Testis (tissue), 3 donors: ENCODE data around the gene U2AF2. TPM values are rescaled to one million over a fixed set of nuclear protein-coding genes. Genes with fewer than 3 reads are reported as not detected.
A peak's percentile ranks its signal among the peaks of the same experiment; 100 is the strongest.

ENCODE experiments used
- DNase-seq: peaks from one replicate; pipeline ENCODE4 v3.0.0-alpha.2; 2019
- H3K27ac ChIP-seq, 2 donors: fragments of 200-600 bp; sonication (generic); one replicate each; pipeline ENCODE4 v1.5.1; 2019
- H3K27me3 ChIP-seq: fragments of 200-600 bp; sonication (generic); one replicate; pipeline ENCODE4 v1.5.1; 2019
- H3K36me3 ChIP-seq: fragments of 200-600 bp; sonication (generic); one replicate; pipeline ENCODE4 v1.5.1; 2017; ENCODE audit warnings: low read depth; ENCODE audit errors: missing control alignments
- H3K4me1 ChIP-seq: fragments of 200-600 bp; sonication (generic); one replicate; pipeline ENCODE4 v1.5.1; 2019
- H3K4me3 ChIP-seq, 2 donors: fragments of 200-600 bp; sonication (generic); one replicate each; pipeline ENCODE4 v1.5.1; 2017 to 2019
- H3K9me3 ChIP-seq: fragments of 200-600 bp; sonication (generic); one replicate; pipeline ENCODE4 v1.5.1; 2017
- CTCF ChIP-seq, 3 experiments: fragments of 450-650 bp in 2 of 3; fragments of 200-600 bp in 1 of 3; sonication (generic) in 1 of 3; IDR thresholded peaks; one replicate each; pipeline ENCODE4 v1.5.1; 2016 to 2019; ENCODE audit warnings: antibody characterized with exemption in 3 of 3, mild to moderate bottlenecking in 2 of 3, moderate library complexity in 1 of 3
- POLR2A ChIP-seq: fragments of 450-650 bp; IDR thresholded peaks from one replicate; pipeline ENCODE4 v1.6.1; 2017; ENCODE audit warnings: antibody characterized with exemption, mild to moderate bottlenecking, moderate library complexity
- WGBS, 2 donors: methylation state at CpG; one replicate each; pipeline ENCODE4 v1.1.5; 2018; 5-methylcytosine and 5-hydroxymethylcytosine counted together
- intact Hi-C: fragments of 100-400 bp; cut with DNase I; formaldehyde crosslinking; loops from one replicate; pipeline ENCODE4 v1.15.1; 2023; ENCODE audit warnings: low total_unique reads
- polyA plus RNA-seq: library from polyadenylated mRNA; stranded (reverse); fragments of 350-450 nt; fragmentation: Illumina TruSeq; extraction: RNeasy Lipid Tissue Mini Kit (QIAGEN cat#74804); gene quantifications from one replicate; pipeline ENCODE4 v1.2.3, GENCODE V29; 2014; ENCODE audit warnings: low read depth, low replicate concordance; ENCODE audit not compliant: insufficient read depth
- total RNA-seq, 2 donors: library from RNA; depleted of rRNA; stranded (reverse); fragments of >200 nt; gene quantifications; one replicate each; pipeline ENCODE4 v1.2.3, GENCODE V29; 2016

Gene U2AF2
- total and polyA plus RNA-seq, 3 donors from 2014 or later = 163 to 281 (median 264) TPM

GRCh38 chr19:55673465-55673864, 18.6 kb downstream of the U2AF2 start:
- no peak overlapping the region for H3K4me3 ChIP-seq
- H3K4me1 ChIP-seq = peaks cover 55% of the 10 kb centered on the region
- 39 to 62% methylated on average over 9 of the region's 9 CpGs for WGBS, 2 donors
- no peaks in the 10 kb centered on the region for H3K9me3 ChIP-seq
- H3K27ac ChIP-seq = peak overlapping the region; percentile 80 to 93
- no peaks in the 10 kb centered on the region for H3K36me3 ChIP-seq
- intact Hi-C loops = no loop called here
- no peaks in the 10 kb centered on the region for H3K27me3 ChIP-seq
- DNase-seq = no peak
- TF ChIP-seq CTCF (IDR thresholded peaks at IDR 0.05) (no peak), POLR2A (no peak)

GRCh38 chr19:55673889-55674288, 19.1 kb downstream of the U2AF2 start:
- no peaks in the 10 kb centered on the region for H3K27me3 ChIP-seq
- TF ChIP-seq POLR2A = no peak
- no peak for TF ChIP-seq CTCF (IDR thresholded peaks at IDR 0.05)
- peak overlapping the region; percentile 80 to 93 for H3K27ac ChIP-seq
- H3K9me3 ChIP-seq = no peaks in the 10 kb centered on the region
- no peak for DNase-seq
- H3K4me1 ChIP-seq = peaks cover 58% of the 10 kb centered on the region
- 38 to 56% methylated on average over 11 to 15 of the region's 15 CpGs for WGBS, 2 donors
- no peaks in the 10 kb centered on the region for H3K36me3 ChIP-seq
- intact Hi-C loops = no loop called here
- H3K4me3 ChIP-seq = peak overlapping the region in 1 of 2 donors; percentile 88

GRCh38 chr19:55674459-55674840, 19.6 kb downstream of the U2AF2 start:
- Histone ChIP-seq H3K36me3 (no peaks in the 10 kb centered on the region), H3K4me3 (peak overlapping the region; percentile 88 to 98), H3K27me3 (no peaks in the 10 kb centered on the region), H3K9me3 (no peaks in the 10 kb centered on the region), H3K27ac (peak overlapping the region; percentile 80 to 93), H3K4me1 (peaks cover 62% of the 10 kb centered on the region)
- intact Hi-C loops = no loop called here
- WGBS, 2 donors = 18 to 19% methylated on average over 12 to 17 of the region's 17 CpGs
- no peak for TF ChIP-seq CTCF (IDR thresholded peaks at IDR 0.05)
- no peak for TF ChIP-seq POLR2A
- no peak for DNase-seq

GRCh38 chr19:55674841-55675660, 20.2 kb downstream of the U2AF2 start, which contains the start of gene EPN1:
Gene EPN1 (plus strand): TSS chr19:55675226. CDS start chr19:55678628, 3,402 bp downstream.
- peak; percentile 98 for DNase-seq
- Histone ChIP-seq H3K27me3 (no peaks in the 10 kb centered on the region), H3K4me3 (peak within 1 kb of the TSS; percentile 88 to 98), H3K9me3 (no peaks in the 10 kb centered on the region), H3K27ac (peak within 1 kb of the TSS; percentile 80 to 93), H3K36me3 (no peaks in the 10 kb centered on the region), H3K4me1 (peaks cover 68% of the 10 kb centered on the region)
- WGBS, 2 donors = 1 to 6% methylated on average over 4 to 91 of the region's 101 CpGs
- no peak for TF ChIP-seq POLR2A
- TF ChIP-seq CTCF (IDR thresholded peaks at IDR 0.05) = peak in 1 of 3 experiments; percentile 25
- intact Hi-C loops = no loop called here
